Measurements from ENCODE around the gene CDK6. TPM values are rescaled to one million over a fixed set of nuclear protein-coding genes. Genes with fewer than 3 reads are reported as not detected.
"Not testable (repeated sequence)": the region's sequence is repeated elsewhere in the genome, so short reads cannot be mapped to it uniquely, and the experiment has no call there.

The CDK6 gene
- total RNA-seq, 3 donors from 2014 or later (not counting 1 experiment from before 2014, with no cell fraction given), result 41.1 to 46.3 (median 45.1) TPM

GRCh38 chr7:92762851-92763250, 73.5 kb downstream of the CDK6 start:
- no peak overlapping the region for H3K27ac ChIP-seq (ENCODE audit: low read length)
- Mint-ChIP-seq H3K4me3 (no peak overlapping the region), H3K4me1 (peaks cover 40 to 42% of the 10 kb centered on the region in 2 donors), H3K27me3 (ENCODE audit: low read depth in 2 of 2) (no peaks in the 10 kb centered on the region), H3K9me3 (no peaks in the 10 kb centered on the region), H3K36me3 (peaks cover under 1% of the 10 kb centered on the region), H3K27ac (no peak overlapping the region)
- DNase-seq (no peak), ATAC-seq (no peak)
- no CpG with 5 or more reads among the region's 3 CpGs for WGBS (ENCODE audit: insufficient coverage)
- H3K4me1 ChIP-seq (ENCODE audit: control insufficient read depth, insufficient read depth, low read length), result peaks cover 2% of the 10 kb centered on the region
- TF ChIP-seq, protein P1, sequence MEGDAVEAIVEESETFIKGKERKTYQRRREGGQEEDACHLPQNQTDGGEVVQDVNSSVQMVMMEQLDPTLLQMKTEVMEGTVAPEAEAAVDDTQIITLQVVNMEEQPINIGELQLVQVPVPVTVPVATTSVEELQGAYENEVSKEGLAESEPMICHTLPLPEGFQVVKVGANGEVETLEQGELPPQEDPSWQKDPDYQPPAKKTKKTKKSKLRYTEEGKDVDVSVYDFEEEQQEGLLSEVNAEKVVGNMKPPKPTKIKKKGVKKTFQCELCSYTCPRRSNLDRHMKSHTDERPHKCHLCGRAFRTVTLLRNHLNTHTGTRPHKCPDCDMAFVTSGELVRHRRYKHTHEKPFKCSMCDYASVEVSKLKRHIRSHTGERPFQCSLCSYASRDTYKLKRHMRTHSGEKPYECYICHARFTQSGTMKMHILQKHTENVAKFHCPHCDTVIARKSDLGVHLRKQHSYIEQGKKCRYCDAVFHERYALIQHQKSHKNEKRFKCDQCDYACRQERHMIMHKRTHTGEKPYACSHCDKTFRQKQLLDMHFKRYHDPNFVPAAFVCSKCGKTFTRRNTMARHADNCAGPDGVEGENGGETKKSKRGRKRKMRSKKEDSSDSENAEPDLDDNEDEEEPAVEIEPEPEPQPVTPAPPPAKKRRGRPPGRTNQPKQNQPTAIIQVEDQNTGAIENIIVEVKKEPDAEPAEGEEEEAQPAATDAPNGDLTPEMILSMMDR (IDR thresholded peaks at IDR 0.05), result no peak
- H3K36me3 ChIP-seq (ENCODE audit: control insufficient read depth, insufficient read depth, low read length), result peaks cover 6% of the 10 kb centered on the region
- intact Hi-C loops (cut with micrococcal nuclease), result no loop called here
- H3K4me3 ChIP-seq (ENCODE audit: low read length), result no peak overlapping the region
- no peaks in the 10 kb centered on the region for H3K9me3 ChIP-seq (ENCODE audit: control insufficient read depth, insufficient read depth, low read length)
- no peaks in the 10 kb centered on the region for H3K27me3 ChIP-seq (ENCODE audit: control insufficient read depth, insufficient read depth, low read length)

DNA sequence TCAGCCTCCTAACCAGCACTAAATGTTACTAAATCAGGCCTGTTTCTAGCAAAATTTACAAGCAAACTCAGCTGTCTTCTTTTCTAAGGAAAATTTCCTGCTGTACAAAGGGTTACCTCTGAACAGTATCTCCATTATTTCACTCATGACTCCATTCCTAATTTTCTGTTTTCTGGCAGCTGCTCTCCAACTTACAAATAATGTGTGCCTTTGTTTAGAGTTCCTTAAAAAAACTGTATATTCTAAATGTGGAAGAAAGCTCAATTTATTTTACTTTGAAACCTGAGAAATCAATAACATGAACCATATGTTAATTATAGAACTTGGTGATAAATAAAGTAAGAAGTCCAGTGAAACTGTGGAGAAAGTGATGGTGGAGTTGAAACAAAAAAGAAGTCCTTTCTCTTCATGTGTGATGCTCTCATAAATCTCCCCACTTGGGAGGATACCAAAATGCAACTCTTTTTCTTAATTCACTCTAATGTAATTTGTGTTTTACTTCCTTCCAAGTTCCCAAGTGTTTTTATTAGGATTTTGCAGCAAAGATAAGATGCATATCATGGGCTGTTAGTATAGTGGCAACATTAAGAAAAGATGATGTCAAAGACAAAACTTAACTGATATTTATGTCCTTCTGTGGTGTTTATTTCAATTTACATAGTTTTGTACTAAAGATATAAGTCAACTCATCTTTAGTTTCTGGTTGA, 74.8 kb downstream of the CDK6 start:
- TF ChIP-seq, protein P1 (IDR thresholded peaks at IDR 0.05), result no peak
- Mint-ChIP-seq H3K36me3 (no peaks in the 10 kb centered on the region), H3K4me1 (peaks cover 34 to 36% of the 10 kb centered on the region in 2 donors), H3K27me3 (ENCODE audit: low read depth in 2 of 2) (no peaks in the 10 kb centered on the region), H3K27ac (peak overlapping the region; percentile 49 to 65), H3K4me3 (no peak overlapping the region), H3K9me3 (no peaks in the 10 kb centered on the region)
- Histone ChIP-seq H3K4me3 (ENCODE audit: low read length) (no peak overlapping the region), H3K9me3 (ENCODE audit: control insufficient read depth, insufficient read depth, low read length) (no peaks in the 10 kb centered on the region), H3K4me1 (ENCODE audit: control insufficient read depth, insufficient read depth, low read length) (peaks cover 2% of the 10 kb centered on the region), H3K36me3 (ENCODE audit: control insufficient read depth, insufficient read depth, low read length) (peaks cover 6% of the 10 kb centered on the region), H3K27ac (ENCODE audit: low read length) (no peak overlapping the region), H3K27me3 (ENCODE audit: control insufficient read depth, insufficient read depth, low read length) (no peaks in the 10 kb centered on the region)
- intact Hi-C loops (cut with micrococcal nuclease), result no loop called here
- no peak for ATAC-seq
- no peak for DNase-seq

GRCh38 chr7:92758796-92759431, 77.5 kb downstream of the CDK6 start:
- WGBS (ENCODE audit: insufficient coverage), result 69% methylated on average over 1 of the region's 2 CpGs
- no peak for DNase-seq
- peaks cover 3% of the 10 kb centered on the region for H3K36me3 ChIP-seq (ENCODE audit: control insufficient read depth, insufficient read depth, low read length)
- H3K27ac ChIP-seq (ENCODE audit: low read length), result no peak overlapping the region
- no peak overlapping the region for H3K4me3 ChIP-seq (ENCODE audit: low read length)
- TF ChIP-seq, protein P1 (IDR thresholded peaks at IDR 0.05), result no peak
- H3K4me3 Mint-ChIP-seq, result no peak overlapping the region
- no peak for ATAC-seq
- no peak overlapping the region for H3K27ac Mint-ChIP-seq
- no peaks in the 10 kb centered on the region for H3K27me3 Mint-ChIP-seq (ENCODE audit: low read depth in 2 of 2)
- intact Hi-C loops (cut with micrococcal nuclease), result no loop called here
- H3K4me1 ChIP-seq (ENCODE audit: control insufficient read depth, insufficient read depth, low read length), result peaks cover 8% of the 10 kb centered on the region
- H3K27me3 ChIP-seq (ENCODE audit: control insufficient read depth, insufficient read depth, low read length), result no peaks in the 10 kb centered on the region
- H3K9me3 Mint-ChIP-seq, result no peaks in the 10 kb centered on the region
- H3K4me1 Mint-ChIP-seq, result peaks cover 50 to 51% of the 10 kb centered on the region in 2 donors
- no peaks in the 10 kb centered on the region for H3K9me3 ChIP-seq (ENCODE audit: control insufficient read depth, insufficient read depth, low read length)
- H3K36me3 Mint-ChIP-seq, result no peaks in the 10 kb centered on the region

DNA sequence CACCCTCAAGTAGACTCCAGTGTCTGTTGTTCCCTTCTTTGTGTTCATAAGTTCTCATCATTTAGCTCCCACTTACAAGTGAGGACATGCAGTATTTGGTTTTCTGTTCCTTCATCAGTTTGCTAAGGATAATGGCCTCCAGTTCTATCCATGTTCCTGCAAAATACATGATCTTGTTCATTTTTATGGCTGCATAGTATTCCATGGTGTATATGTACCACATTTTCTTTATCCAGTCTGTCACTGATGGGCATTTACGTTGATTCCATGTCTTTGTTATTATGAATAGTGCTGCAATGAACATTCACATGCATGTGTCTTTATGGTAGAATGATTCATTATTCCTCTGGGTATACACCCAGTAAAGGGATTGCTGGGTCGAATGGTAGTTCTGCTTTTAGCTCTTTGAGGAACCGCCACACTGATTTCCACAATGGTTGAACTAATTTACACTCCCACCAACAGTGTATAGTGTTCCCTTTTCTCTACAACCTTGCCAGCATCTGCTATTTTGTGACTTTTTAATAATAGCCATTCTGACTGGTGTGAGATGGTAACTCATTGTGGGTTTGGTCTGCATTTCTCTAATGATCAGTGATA, 79.0 kb downstream of the CDK6 start:
- H3K27me3 ChIP-seq (ENCODE audit: control insufficient read depth, insufficient read depth, low read length); ATAC-seq; DNase-seq; H3K9me3 ChIP-seq (ENCODE audit: control insufficient read depth, insufficient read depth, low read length); H3K27me3 Mint-ChIP-seq (ENCODE audit: low read depth in 2 of 2); H3K4me3 ChIP-seq (ENCODE audit: low read length); H3K36me3 Mint-ChIP-seq; H3K4me3 Mint-ChIP-seq; H3K27ac Mint-ChIP-seq; intact Hi-C loops (cut with micrococcal nuclease); H3K36me3 ChIP-seq (ENCODE audit: control insufficient read depth, insufficient read depth, low read length); H3K9me3 Mint-ChIP-seq; H3K27ac ChIP-seq (ENCODE audit: low read length); H3K4me1 ChIP-seq (ENCODE audit: control insufficient read depth, insufficient read depth, low read length): not testable (repeated sequence)
- H3K4me1 Mint-ChIP-seq, result peaks cover 53 to 54% of the 10 kb centered on the region in 2 donors
- 56% methylated on average over 3 of the region's 3 CpGs for WGBS (ENCODE audit: insufficient coverage)
